HepG2 (cell line): ENCODE data around the gene LEAP2. TPM values are rescaled to one million over a fixed set of nuclear protein-coding genes. Genes with fewer than 3 reads are reported as not detected.

ENCODE experiments used
- AGO2 ChIP-seq: fragments of 200-400 bp; formaldehyde crosslinking; optimal IDR thresholded peaks from 2 replicates; pipeline ENCODE3; 2017; ENCODE audit warnings: mild to moderate bottlenecking, low read depth, low read length, moderate library complexity
- BRF2 ChIP-seq: sonication (generic); formaldehyde crosslinking; IDR thresholded peaks from 2 replicates; pipeline ENCODE4 v1.8.1; 2022; ENCODE audit warnings: mild to moderate bottlenecking, missing genetic modification reagents
- ELF1 ChIP-seq: sonication (generic); formaldehyde crosslinking; IDR thresholded peaks from 2 replicates; pipeline ENCODE4 v1.4.0; 2020; ENCODE audit warnings: missing genetic modification reagents
- ISL2 ChIP-seq: sonication (generic); formaldehyde crosslinking; IDR thresholded peaks from 2 replicates; pipeline ENCODE4 v1.5.0; 2020; ENCODE audit warnings: missing genetic modification reagents
- KAT8 ChIP-seq: IDR thresholded peaks from 2 replicates; pipeline ENCODE4 v1.6.1; 2016; ENCODE audit warnings: missing genetic modification reagents, missing compliant biosample characterization
- PATZ1 ChIP-seq: sonication (generic); formaldehyde crosslinking; IDR thresholded peaks from 2 replicates; pipeline ENCODE4 v1.4.0; 2020; ENCODE audit warnings: missing genetic modification reagents
- SRSF9 ChIP-seq: fragments of 200-400 bp; formaldehyde crosslinking; IDR thresholded peaks from 2 replicates; pipeline ENCODE4 v1.6.1; 2018; ENCODE audit warnings: borderline replicate concordance, mild to moderate bottlenecking, low read depth, low read length; ENCODE audit not compliant: insufficient read depth, poor library complexity, severe bottlenecking
- SRY ChIP-seq: sonication (generic); formaldehyde crosslinking; IDR thresholded peaks from 2 replicates; pipeline ENCODE4 v1.8.0; 2022; ENCODE audit warnings: mild to moderate bottlenecking, missing genetic modification reagents
- ZHX1 ChIP-seq: sonication (generic); formaldehyde crosslinking; IDR thresholded peaks from 2 replicates; pipeline ENCODE4 v1.8.1; 2022; ENCODE audit warnings: low read depth, mild to moderate bottlenecking, missing genetic modification reagents
- ZKSCAN5 ChIP-seq: sonication (generic); formaldehyde crosslinking; IDR thresholded peaks from 2 replicates; pipeline ENCODE4 v1.5.1; 2020; ENCODE audit warnings: mild to moderate bottlenecking, missing genetic modification reagents
- ZNF124 ChIP-seq: sonication (generic); formaldehyde crosslinking; IDR thresholded peaks from 2 replicates; pipeline ENCODE4 v1.4.0; 2020; ENCODE audit warnings: missing genetic modification reagents
- ZNF367 ChIP-seq: sonication (generic); formaldehyde crosslinking; IDR thresholded peaks from 2 replicates; pipeline ENCODE4 v1.4.0; 2020; ENCODE audit warnings: missing genetic modification reagents, borderline replicate concordance
- ZNF605 ChIP-seq: sonication (generic); formaldehyde crosslinking; IDR thresholded peaks from 2 replicates; pipeline ENCODE4 v1.8.0; 2022; ENCODE audit warnings: mild to moderate bottlenecking, missing genetic modification reagents
- ZNF652 ChIP-seq: IDR thresholded peaks from 2 replicates; pipeline ENCODE4 v1.6.1; 2016; ENCODE audit warnings: low read depth, borderline replicate concordance
- ZNF777 ChIP-seq: sonication (generic); formaldehyde crosslinking; IDR thresholded peaks from 2 replicates; pipeline ENCODE4 v1.4.0; 2020; ENCODE audit warnings: missing genetic modification reagents
- ZNF780A ChIP-seq: sonication (generic); formaldehyde crosslinking; IDR thresholded peaks from 2 replicates; pipeline ENCODE4 v1.8.0; 2022; ENCODE audit warnings: mild to moderate bottlenecking, missing genetic modification reagents, moderate library complexity
- polyA plus RNA-seq, 8 experiments: library from polyadenylated mRNA; depleted of rRNA in 3 of 8; stranded (reverse) in 7 of 8; unstranded in 1 of 8; fragments of >200 nt; fragmentation: Illumina TruSeq in 4 of 8; extraction: Trizol in 4 of 8; gene quantifications; 2 replicates each; pipeline versions ENCODE4 v1.2.1 to v1.2.3, GENCODE V29; 2011 to 2016; ENCODE audit warnings: low read depth in 4 of 8, missing spikeins in 1 of 8, mixed read lengths in 1 of 8; ENCODE audit not compliant: insufficient read depth in 1 of 8
- total RNA-seq, 5 experiments: library from RNA; depleted of rRNA; stranded (reverse); fragments of >200 nt; fragmentation: Illumina TruSeq; extraction: Trizol; gene quantifications; 2 replicates each; pipeline ENCODE4 v1.2.3, GENCODE V29; 2016; ENCODE audit warnings: low read depth in 1 of 5
- TF ChIP-seq, protein P1 (sequence below): sonication (generic); formaldehyde crosslinking; IDR thresholded peaks from 2 replicates; pipeline ENCODE4 v1.8.0; 2022; ENCODE audit warnings: mild to moderate bottlenecking, missing genetic modification reagents
- TF ChIP-seq, protein P2 (sequence below): sonication (generic); formaldehyde crosslinking; IDR thresholded peaks from 2 replicates; pipeline ENCODE4 v1.4.0; 2020; ENCODE audit warnings: missing genetic modification reagents
- TF ChIP-seq, protein P3 (sequence below): sonication (generic); formaldehyde crosslinking; IDR thresholded peaks from 2 replicates; pipeline ENCODE4 v1.5.0; 2020; ENCODE audit warnings: missing genetic modification reagents

Gene LEAP2
- total and polyA plus RNA-seq, 2 of the 13 experiments (the other 11 are each of a cell fraction or from before 2014, with no cell fraction given) = 23.9 to 51.9 TPM

DNA sequence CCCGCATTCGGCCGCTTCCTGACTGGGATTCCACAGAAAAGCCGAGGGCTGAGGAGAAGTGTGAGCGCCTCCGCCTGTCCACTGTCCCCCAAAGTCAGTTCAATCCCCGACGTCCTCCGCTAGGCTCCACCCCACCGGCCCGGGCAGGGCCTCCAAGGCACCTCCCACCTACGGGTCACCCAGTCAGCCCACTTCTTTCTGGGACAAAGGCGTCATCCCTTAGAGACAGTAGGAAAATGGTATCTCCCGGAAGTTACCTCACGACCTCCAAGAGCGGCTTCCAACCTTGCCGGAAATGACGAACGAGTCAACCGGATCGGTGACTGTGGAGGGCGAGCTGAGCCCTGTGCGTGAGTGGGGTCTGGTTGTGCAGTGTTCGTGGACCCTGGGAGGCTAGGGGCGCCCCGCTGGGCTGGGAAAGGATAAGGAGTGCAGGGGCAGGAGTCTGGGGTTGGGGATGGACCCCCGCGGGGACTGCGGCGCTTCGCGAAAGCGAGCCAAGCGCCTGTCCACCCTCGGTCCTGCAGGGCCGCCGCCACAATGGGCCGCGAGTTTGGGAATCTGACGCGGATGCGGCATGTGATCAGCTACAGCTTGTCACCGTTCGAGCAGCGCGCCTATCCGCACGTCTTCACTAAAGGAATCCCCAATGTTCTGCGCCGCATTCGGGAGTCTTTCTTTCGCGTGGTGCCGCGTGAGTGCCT is 7.0 kb upstream of the LEAP2 start, which contains the start of the genes GDF9 and UQCRQ (continued):
- TF ChIP-seq, protein P1, sequence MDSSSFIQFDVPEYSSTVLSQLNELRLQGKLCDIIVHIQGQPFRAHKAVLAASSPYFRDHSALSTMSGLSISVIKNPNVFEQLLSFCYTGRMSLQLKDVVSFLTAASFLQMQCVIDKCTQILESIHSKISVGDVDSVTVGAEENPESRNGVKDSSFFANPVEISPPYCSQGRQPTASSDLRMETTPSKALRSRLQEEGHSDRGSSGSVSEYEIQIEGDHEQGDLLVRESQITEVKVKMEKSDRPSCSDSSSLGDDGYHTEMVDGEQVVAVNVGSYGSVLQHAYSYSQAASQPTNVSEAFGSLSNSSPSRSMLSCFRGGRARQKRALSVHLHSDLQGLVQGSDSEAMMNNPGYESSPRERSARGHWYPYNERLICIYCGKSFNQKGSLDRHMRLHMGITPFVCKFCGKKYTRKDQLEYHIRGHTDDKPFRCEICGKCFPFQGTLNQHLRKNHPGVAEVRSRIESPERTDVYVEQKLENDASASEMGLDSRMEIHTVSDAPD (CRISPR knock-in tag) = peak; percentile 79; the same call in 1 of the 2 replicates
- TF ChIP-seq ZNF124 (CRISPR knock-in tag) (peak; percentile 43), ZNF367 (CRISPR knock-in tag) (no peak), ZNF780A (no peak), AGO2 (peak; percentile 96), ELF1 (CRISPR knock-in tag) (peak; percentile 71; the same call in 1 of the 2 replicates), ZHX1 (CRISPR knock-in tag) (peak; percentile 97), ZNF652 (CRISPR knock-in tag) (no peak), ZKSCAN5 (CRISPR knock-in tag) (no peak), ISL2 (peak; percentile 75), PATZ1 (no peak; the same call in none of the 2 replicates), KAT8 (CRISPR knock-in tag) (peak; percentile 89), SRY (CRISPR knock-in tag) (no peak), SRSF9 (no peak), BRF2 (CRISPR knock-in tag) (peak; percentile 78), ZNF605 (peak; percentile 87), ZNF777 (peak; percentile 94)
- TF ChIP-seq, protein P2, sequence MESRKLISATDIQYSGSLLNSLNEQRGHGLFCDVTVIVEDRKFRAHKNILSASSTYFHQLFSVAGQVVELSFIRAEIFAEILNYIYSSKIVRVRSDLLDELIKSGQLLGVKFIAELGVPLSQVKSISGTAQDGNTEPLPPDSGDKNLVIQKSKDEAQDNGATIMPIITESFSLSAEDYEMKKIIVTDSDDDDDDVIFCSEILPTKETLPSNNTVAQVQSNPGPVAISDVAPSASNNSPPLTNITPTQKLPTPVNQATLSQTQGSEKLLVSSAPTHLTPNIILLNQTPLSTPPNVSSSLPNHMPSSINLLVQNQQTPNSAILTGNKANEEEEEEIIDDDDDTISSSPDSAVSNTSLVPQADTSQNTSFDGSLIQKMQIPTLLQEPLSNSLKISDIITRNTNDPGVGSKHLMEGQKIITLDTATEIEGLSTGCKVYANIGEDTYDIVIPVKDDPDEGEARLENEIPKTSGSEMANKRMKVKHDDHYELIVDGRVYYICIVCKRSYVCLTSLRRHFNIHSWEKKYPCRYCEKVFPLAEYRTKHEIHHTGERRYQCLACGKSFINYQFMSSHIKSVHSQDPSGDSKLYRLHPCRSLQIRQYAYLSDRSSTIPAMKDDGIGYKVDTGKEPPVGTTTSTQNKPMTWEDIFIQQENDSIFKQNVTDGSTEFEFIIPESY = no peak
- TF ChIP-seq, protein P3, sequence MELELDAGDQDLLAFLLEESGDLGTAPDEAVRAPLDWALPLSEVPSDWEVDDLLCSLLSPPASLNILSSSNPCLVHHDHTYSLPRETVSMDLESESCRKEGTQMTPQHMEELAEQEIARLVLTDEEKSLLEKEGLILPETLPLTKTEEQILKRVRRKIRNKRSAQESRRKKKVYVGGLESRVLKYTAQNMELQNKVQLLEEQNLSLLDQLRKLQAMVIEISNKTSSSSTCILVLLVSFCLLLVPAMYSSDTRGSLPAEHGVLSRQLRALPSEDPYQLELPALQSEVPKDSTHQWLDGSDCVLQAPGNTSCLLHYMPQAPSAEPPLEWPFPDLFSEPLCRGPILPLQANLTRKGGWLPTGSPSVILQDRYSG (CRISPR knock-in tag) = no peak
